Mammary epithelial cell (primary cell): Measurements from ENCODE around the gene AASS.

Experiments
- CTCF ChIP-seq, 2 donors: IDR thresholded peaks in 1 of 2; conservative IDR thresholded peaks in 1 of 2; 2 replicates each; pipeline ENCODE4 v1.5.1; 2011 to 2012; ENCODE audit warnings: inconsistent platforms in 2 of 2, low read length in 2 of 2, mild to moderate bottlenecking in 2 of 2, control low read depth in 1 of 2, low read depth in 1 of 2; ENCODE audit not compliant: insufficient read depth in 1 of 2; ENCODE audit errors: extremely low read depth in 1 of 2
- EZH2 ChIP-seq: IDR thresholded peaks from 2 replicates; pipeline ENCODE4 v1.6.1; 2012; ENCODE audit warnings: low read length, inconsistent platforms, borderline replicate concordance

- no peak for TF ChIP-seq CTCF (conservative IDR thresholded peaks at IDR 0.05 in 1 of 2, IDR thresholded peaks at IDR 0.05 in 1 of 2; ENCODE audit: extremely low read depth in 1 of 2, insufficient read depth in 1 of 2, low read depth in 1 of 2, low read length in 2 of 2)
- no peak for TF ChIP-seq EZH2
These were observed 11.5 kb upstream of the AASS start for GRCh38 chr7:122155566-122155965.
